Glomerular endothelial cell (primary cell): ENCODE measurements around the gene TBL1X. TPM values are rescaled to one million over a fixed set of nuclear protein-coding genes. Genes with fewer than 3 reads are reported as not detected.
"Not testable (repeated sequence)": the region's sequence is repeated elsewhere in the genome, so short reads cannot be mapped to it uniquely, and the experiment has no call there.

Experiments used
- DNase-seq: peaks from one replicate; pipeline ENCODE4 v3.0.0-alpha.2; 2011; ENCODE audit warnings: low read depth, low spot score; ENCODE audit errors: extremely low read depth
- total RNA-seq: library from RNA; depleted of rRNA; stranded (reverse); fragments of >200 nt; gene quantifications from 2 replicates; pipeline ENCODE4 v1.2.3, GENCODE V29; 2015

TBL1X gene
- total RNA-seq, result 15.1 and 29.5 TPM in 2 replicates

DNA sequence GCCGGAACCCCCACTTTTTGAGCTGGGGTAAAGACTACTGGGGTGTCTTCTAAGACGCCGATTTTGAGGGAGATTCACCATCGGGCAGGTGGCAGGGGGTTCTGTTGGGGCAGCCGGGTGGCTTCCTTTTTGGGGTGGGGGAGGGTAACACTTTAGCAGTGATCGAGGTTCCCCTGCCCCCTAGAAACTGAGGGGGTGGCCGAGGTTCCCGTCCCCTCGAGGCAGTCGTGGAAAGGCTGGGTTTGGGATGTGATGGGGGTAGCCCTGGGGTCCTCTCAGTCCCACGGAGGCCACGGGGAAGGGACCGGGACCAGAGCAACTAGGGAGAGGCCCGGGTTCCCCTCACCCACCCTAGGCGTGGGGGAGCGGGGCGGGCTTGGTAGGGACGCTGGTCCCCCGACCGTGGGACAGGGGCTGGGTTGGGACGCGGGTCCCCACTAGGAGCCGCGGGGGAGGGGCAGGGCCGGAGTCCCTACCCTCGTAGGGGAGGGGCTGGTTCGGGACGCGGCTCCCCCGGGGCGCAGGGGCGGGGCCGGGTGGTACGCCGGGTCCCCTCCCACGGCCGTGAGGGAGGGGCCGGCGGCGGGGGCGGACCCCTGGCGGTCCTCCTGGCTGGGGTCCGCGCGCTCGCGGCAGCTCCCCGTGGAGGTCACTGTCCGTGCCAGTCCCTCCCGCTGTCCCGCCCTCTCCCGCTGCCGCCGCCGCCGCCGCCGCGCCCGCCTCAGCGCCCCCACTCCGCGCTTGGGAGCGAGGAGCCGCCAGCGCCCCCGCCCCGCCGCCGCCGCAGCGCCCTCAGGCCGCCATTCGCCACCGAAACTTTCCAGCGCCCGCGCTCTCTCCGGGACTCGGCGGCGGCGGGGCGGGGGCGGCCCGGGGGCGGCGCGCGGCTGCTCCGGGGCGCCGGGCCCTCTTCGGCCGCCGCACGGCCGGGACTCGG is at the start of gene TBL1X:
Gene TBL1X, plus strand, starts transcription at position 624 of the 937 bp plus-strand sequence. CDS start 188,529 bp downstream, outside the sequence.
- DNase-seq, result no peak

DNA sequence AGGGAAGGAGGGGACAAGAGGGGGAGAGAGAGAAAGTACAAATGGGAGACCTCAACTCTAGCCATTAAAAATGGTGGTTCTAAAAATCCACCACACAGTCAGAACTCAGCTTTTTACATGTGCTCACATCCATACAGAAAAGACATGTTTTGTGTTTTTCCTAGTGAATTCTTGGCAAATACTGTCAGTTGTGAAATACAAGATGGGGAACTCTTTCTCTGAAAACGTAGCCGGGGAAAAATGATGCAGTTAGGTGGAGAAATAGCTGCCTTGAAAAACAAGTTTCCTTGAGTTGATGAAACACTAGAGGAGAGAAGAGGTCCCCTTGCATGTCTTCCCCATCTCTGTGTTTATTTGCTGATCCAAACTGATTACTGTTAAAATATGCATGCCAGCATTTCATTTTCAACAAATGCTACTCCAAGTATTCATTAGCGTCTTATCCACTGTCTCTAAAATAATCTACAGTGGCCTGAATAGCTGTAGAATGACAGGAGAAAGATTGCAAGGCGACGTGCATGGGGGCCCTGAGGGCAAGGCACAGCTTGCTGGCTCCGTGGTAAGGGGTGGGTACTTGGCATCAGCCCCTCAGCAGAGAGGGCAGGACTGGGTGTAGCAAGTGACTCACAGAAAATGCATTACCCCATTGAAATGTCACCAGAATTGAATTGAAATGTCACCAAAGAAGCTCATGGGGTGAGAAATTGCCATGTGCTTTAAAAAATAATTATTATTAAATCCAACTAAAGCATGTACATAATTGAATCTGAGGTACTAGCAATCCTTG is 48.1 kb upstream of the TBL1X start:
- no peak for DNase-seq

DNA sequence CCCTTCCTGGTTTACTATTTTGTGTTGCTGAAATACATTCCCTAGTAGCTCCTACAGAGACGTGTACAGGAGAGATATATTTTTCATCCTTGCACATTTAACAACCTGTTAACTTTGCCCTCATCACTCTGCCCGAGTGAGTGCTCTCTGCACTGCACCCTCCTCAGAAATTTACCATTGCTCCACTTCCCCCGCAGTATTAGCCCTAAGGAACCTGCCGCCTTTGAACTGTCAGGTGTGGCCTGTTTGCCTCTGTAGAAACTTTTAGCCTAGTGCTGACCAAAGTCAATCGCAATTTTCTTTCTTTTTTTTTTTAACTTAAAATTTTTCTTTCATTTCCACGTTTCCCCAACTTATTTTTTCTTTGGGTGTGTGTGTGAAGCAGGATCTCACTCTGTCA is 46.6 kb upstream of the TBL1X start:
- no peak for DNase-seq

DNA sequence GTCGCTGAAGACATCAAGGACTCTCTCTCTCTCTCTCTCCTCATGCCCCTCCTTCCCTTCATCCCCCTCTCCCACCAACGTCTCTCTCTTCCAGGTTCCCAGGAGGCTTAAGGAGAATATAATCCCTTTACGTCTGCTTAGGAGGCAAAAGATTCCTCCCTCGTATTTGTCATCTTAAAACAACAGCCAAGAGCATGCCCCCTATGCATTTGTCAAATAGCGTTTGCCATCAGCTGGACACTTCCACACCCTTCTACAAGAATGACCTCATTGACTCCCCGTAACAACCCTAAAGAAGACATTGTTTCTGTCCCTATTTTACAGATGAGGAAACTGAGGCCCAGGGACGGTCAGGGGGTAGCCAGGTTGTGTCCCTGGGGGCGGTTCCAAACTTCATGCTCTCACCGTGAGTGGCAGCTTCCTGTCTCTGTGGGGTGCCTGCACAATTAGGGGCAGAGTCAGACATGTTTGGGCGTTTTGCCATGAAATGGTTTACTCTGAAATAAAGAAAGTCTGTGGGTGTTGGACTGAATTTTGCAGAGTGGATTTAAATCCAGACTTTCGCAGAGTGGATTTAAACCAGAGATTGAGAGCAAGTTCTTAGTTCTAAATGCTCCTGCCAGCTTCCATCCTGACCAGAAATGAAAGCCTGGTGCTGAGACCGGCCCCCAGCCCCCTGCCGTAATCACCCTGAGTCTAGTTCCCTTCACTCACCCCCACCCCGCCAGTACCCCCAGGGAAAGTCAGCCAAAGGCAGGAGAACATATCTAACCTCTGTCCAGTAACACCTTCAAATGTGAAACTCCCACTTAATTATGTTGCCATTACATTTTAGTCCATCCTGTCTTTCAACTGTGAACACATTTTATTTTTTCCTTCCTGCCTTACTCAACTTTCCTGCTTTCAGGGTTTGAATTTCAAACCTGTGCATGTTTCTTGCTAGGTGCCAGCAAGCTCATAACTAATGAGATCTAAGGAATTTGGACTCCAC is 44.3 kb upstream of the TBL1X start:
- DNase-seq, result no peak

DNA sequence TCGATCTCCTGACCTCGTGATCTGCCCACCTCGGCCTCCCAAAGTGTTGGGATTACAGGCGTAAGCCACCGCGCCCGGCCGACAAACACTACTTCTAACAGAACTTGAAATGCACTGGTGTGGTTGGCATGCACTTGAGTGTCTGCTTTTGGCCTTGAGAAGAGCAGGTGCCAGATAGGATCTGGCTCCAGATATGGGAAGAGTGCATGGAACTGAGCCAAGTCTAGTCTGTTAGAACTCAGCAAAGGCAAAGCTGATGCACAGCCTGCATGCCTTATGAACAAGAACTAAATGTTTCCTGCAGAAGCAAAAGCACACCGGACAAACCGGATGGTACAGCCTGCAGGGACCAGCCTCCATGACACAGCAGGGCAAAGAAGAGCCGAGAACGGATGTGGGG is 35.1 kb upstream of the TBL1X start:
- no peak for DNase-seq

DNA sequence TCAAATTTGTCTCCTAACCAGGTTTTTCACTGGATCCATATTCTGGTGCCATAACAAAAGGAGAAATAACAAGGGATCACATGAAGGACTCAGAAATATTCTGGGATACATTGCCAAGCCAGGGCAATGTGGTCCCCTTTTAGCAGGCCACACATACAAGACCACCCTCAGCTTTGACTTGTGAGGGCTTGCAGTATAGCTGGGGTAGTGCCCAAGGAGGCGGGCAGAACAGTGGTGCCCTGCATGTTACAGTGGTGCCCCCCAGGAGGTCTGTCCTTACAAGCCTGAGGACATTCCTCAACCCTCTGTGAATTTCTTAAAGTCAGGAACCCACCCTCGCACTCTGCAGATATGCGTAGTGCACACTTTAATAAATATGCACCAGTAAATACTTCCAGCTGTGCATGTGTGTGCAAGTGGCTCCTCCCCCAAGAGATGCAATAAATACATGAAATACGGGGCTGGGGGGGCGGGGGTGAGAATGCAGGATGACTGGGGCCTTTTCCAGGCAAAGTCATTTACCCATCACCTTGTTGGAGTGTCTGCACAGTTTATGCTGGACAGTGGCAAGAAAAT is 34.4 kb upstream of the TBL1X start:
- no peak for DNase-seq

DNA sequence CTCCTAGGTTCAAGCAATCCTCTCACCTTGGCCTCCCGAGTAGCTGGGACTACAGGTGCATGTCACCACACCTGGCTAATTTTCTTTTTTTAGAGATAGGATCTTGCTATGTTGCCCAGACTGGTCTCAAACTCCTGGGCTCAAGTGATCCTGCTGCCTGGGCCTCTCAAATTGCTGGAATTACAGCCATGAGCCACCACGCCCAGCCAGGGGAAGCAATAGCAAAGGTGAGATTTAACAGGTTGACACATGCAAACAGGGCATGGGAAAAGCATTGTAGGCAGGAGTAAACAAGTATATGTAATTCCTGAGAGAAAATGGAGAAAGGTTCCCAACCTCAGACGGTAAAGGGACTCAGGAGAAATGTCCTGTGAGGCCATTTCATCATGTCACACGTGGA is 33.6 kb upstream of the TBL1X start:
- DNase-seq, result no peak

DNA sequence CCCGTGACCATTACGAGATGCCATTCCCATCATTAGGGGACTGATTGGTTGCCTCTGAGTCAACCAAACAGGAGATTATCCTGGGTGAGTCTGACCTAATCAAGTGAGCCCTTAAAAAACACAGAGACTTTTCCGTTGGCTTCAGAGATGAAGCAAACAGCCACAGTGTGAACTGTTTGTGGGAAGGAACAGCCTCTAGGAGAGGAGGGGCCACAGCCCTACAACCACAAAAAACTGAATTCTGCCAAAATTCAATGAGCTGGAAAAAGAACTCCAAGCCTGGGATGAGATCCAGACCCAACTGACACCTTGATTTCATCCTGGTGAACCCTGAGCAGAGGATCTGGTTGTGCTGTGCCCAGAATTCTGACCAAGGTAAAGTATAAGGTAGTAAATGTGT is 31.3 kb upstream of the TBL1X start:
- DNase-seq, result no peak

DNA sequence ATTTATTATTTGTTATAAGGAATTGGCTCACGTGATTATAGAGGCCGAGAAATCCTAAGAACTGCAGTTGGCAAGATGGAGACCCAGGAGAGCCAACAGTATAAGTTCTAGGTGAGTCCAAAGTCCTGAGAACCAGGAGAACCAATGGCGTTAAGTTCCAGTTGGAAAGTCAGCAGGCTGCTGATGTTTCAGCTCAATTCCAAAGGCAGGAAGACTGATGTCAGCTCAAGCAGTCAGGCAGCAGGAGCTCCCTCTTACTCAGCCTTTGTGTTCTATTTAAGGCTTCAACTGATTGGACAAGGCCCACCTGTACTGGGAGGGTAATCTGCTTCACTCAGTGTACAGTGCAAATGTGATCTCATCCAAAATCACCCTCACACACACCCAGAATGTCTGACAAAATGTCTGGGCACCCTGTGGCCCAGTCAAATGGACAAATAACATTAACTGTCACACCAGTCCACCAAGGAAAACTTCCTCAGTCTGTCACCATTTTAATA is 30.8 kb upstream of the TBL1X start:
- DNase-seq, result no peak

DNA sequence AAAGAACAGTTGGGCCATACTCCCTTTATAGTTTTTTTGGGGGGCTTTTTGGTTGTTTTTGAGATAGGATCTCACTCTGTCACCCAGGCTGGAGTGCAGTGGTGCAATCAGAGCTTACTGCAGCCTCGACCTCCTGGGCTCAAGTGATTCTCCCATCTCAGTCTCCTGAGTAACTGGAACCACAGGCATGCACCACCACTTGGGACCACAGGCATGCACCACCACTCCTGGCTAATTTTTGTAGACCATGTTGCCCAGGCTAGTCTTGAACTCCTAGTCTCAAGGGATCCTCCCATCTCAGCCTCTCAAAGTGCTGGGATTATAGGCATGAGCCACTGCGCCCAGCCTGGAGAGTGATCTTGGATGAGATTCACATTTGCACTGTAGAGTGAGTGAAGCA is 29.8 kb upstream of the TBL1X start:
- not testable (repeated sequence) for DNase-seq

DNA sequence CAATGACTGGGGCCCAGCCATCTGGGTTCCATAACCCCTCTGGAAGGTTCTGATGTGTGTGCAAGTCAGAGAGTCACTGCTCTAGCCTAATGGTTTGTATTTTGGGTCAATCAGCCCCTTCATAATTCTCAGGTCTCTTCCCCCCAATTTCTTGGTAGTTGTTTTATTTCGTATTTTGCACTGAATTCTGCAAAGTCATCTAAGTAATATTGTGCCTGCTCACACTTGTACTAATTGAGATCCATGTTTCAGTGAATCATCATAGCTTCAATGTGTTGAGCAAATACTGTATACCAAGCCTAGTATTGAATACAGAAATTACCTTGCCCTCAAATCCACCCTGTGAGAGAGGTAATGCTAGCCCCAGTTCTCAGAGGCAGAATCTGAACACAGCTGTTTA is 28.0 kb upstream of the TBL1X start:
- DNase-seq, result no peak

DNA sequence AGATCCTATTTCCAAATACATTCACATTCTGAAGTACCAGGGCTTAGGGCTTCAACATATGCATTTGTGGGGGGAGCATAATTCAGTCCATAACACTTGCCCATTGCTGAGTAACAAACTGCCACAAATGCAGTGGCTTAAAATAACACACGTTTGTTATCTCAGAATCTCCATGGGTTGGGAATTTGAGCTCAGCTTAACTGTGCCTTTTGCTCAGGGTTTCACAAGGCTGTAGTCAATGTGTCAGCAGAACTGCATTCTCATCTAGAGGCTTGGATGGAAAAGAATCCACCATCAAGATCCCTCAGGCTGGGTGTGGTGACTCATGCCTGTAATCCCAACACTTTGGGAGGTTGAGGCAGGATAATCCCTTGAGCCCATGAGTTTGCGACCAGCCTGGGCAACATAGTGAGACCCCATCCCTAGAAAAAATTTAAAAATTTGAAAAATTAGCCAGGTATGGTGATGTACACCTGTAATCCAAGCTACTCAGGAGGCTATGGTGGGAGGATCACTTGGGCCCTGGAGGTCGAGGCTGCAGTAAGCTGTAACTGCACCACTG is 25.8 kb upstream of the TBL1X start:
- no peak for DNase-seq

DNA sequence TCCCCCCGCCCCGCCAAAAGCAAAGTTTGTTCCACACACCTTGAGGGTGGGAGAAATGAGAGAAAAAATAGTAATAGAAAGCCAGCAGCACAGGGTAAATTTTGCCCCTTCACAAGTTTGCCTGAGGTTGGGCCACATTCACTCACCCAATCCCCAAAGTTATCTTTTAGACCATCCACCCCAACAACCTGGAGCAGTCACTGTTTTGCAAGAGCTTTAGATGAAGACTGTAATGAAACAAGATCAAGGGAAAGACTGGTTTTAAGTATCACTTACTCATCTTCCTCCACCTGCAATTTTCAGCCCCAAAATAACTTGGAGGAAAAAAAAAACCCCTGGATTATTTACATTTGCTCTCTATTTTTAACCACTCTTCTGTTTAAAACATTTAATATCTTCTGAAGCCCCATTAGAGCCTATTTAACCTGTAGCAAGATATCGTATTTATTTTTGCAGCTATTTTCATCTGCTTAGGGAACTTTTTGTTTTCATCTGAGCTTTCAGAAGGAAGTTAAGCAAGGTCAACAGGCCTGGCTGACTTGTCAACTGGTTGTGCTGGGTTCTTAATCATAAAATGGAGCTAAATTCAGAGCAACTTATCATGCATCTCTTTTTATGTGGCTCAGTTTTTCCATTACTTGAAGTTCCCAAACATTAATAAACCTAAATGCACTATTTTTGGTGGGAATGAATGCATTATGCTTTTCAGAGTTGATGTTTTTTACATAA is 24.6 kb upstream of the TBL1X start:
- no peak for DNase-seq

DNA sequence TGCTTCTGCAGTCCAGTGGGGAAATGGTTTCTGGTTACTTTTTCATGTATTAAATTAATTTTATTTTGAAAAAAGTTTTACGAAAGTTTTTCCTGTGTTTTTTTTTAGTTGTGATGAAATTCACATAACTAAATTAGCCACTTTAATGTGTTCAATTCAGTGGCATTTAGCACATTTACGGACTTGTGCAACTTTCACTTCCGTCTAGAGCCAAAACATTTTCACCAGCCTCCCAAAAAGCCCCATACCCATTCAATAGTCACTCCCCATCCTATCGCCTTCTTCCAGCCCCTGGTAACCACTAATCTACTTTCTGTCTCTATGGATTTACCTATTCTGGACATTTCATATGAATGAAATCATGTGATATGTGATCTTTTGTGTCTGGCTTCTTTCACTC is 22.8 kb upstream of the TBL1X start:
- no peak for DNase-seq

DNA sequence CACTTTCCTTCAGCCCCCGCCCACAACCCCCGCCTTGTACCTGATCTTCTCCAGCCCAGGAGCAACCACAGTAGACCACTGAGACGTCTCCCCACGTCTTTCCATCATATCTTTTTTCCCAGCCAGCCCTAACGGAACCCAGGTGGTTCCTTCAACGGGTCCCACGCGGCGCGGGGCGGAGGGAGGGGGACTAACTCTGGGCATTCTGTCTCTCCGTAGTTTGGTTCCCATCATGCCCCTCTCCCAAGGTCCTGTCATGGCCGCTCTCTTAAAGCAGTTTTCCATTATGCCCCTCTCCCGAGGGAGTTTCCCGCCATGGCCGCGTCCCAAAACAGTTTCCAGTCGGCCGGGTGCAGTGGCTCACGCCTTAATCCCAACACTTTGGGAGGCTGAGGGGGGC is 21.5 kb upstream of the TBL1X start:
- no peak for DNase-seq

DNA sequence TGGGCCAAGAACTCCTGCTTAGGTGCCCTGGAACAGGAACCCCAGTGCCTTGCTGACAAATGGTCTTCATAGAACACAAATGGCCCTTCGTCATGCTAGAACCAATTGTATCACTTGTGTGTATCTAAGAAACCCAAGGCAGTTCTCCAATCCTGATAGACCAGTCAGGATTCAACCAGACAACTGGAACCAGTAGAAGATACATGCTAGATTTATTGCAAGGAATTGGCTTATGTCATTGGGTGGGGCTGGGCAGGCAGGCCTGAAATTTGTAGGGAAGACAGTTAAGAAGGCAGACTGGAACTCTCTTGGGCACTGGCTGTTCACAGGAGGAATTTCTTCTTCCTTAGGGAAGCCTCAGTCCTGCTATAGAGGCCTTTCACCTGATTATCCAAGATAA is 17.0 kb upstream of the TBL1X start:
- no peak for DNase-seq

DNA sequence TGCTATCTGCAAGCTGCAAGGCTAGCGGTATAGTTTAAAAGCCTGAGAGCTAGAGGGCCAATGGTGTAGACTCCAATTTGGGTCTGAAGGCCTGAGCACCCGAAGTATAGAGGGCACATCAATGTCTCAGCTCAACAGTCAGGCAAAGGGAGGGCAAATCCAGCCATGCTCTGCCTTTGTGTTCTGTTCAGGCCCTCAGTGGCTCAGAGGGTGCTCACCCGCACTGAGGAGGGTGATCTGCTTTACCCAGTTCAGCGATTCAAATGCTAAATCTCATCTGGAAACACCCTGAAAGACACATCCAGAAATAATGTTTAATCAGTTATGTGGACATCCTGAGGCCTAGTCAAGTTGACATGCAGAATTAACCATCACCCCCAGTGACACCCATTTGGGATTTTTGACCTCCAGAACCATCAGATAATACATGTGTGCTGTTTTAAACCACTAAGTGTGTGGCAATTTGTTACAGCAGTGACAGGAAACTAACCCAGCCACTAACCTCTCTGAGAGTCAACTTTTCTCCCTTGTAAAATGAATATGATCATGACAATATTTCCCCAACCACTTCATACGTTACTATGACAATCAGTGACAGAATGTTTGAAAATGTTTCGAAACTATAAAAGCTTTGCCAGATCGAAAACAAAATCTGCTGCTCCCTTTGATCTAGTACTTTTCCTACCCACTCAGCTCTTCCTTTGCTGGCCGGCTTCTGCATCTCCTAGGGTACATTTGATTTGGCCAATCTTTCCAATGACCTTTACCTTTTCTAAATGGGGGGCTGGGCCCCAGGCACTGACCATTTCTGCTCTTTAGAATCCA is 8.4 kb upstream of the TBL1X start:
- no peak for DNase-seq

DNA sequence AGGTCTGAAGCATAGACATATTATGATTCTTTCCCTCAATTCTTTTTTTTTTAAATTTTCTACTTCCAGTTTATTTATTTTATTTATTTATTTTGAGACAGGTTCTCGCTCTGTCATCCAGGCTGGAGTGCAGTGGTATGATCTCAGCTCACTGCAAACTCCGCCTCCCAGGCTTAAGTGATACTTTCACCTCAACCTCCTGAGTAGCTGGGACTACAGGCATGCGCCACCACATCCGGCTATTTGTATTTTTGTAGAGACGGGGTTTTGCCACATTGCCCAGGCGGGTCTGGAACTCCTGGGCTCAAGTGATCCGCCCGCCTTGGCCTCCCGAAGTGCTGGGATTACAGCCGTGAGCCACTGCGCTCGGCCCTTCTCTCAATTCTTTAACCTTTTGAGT is 6.8 kb upstream of the TBL1X start:
- DNase-seq, result not testable (repeated sequence)
